IPS-18a (cell line): ENCODE data around the gene VPS39.

Experiments used
- H3K27ac ChIP-seq: one replicate; pipeline ENCODE4 v1.5.1; 2013; ENCODE audit warnings: low read length
- H3K27me3 ChIP-seq: one replicate; pipeline ENCODE4 v1.6.1; 2013; ENCODE audit warnings: mild to moderate bottlenecking, low read length; ENCODE audit not compliant: control insufficient read depth, insufficient read depth
- H3K36me3 ChIP-seq: one replicate; pipeline ENCODE4 v1.6.1; 2013; ENCODE audit warnings: low read depth, low read length; ENCODE audit not compliant: control insufficient read depth
- H3K4me1 ChIP-seq: one replicate; pipeline ENCODE4 v1.6.1; 2013; ENCODE audit warnings: low read depth, low read length; ENCODE audit not compliant: control insufficient read depth
- H3K4me3 ChIP-seq: one replicate; pipeline ENCODE4 v1.5.1; 2013; ENCODE audit warnings: low read length
- H3K9ac ChIP-seq: one replicate; pipeline ENCODE4 v1.6.1; 2013; ENCODE audit warnings: mild to moderate bottlenecking, low read length, moderate library complexity
- H3K9me3 ChIP-seq: one replicate; pipeline ENCODE4 v1.6.1; 2013; ENCODE audit warnings: low read depth, low read length; ENCODE audit not compliant: control insufficient read depth

VPS39 gene

DNA sequence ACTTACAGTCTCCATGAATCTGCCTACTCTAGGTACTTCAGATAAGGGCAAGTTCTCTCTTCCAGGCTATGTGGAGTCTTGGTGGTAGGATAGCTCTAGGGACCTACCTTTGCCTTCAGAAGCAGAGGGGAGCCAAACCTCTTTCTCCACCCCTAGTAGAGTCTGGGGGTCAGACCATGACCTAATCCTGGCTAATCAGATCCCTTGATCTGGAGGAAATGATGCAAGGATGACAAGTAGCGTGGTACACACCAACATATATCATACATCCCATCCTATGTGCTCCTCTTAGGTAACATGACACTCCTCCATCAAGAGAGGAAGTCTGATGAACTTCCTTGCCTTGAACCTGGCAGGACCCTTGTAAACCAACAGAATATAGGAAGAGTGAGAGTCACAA, 36.3 kb downstream of the VPS39 start:
- Histone ChIP-seq H3K27me3 (no peaks in the 10 kb centered on the region), H3K9me3 (no peaks in the 10 kb centered on the region), H3K4me3 (no peak overlapping the region), H3K4me1 (no peaks in the 10 kb centered on the region), H3K36me3 (peaks cover 40% of the 10 kb centered on the region), H3K27ac (no peak overlapping the region), H3K9ac (no peak overlapping the region)

DNA sequence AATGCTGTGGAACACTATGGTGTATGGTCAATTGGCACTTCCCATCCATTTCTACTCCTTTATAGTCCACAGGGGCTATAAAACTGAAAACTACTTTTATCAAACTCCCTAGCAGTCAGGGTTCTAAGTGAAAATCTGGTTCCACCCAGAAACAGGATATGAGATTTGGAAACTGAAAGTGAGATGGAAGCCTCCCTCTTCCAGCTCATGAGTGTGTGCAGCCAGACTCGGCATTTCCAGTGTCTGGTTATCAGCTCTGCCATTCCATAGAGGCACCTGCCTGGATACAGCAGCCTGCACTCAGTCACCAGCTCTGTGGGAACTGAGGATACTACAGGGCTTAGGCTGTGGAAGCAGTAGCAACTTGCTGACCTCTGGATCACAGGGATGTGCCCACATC, 37.0 kb downstream of the VPS39 start:
- Histone ChIP-seq H3K9me3 (no peaks in the 10 kb centered on the region), H3K27me3 (no peaks in the 10 kb centered on the region), H3K36me3 (peaks cover 47% of the 10 kb centered on the region), H3K4me3 (no peak overlapping the region), H3K9ac (no peak overlapping the region), H3K4me1 (no peaks in the 10 kb centered on the region), H3K27ac (no peak overlapping the region)

DNA sequence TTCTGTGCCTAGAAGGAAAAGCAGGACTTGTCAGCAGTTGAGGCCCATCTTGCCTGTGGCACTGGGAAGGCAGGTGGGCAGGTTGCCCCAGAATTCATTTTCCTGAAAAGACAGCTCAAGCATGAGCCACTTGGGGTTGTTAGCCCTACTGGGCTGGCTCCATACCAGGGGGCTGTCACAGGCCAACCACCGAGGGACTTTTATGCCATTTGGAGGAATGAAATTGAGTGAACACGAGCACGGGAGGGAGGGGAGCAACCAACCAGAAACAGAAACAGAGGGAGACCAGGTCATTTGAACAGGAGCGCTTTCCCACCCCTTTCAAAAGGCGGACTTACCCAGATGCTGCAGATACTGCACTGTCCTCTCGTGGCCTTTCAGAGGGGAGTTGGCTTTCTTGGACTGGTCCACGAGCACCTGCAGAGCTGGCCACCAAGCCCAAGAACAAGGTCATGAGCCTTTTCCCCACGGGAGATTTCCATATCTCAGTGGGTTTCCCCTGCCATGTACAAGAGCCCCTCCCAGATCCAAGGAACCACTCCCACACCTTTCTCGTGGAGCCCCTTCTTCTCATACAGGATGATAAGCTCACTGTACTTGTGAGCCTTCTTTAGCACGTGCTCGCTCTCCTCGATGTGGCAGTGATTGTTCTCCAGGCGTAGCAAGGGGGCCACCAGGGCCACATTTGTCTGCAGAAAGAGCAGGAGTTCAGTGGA, 41.7 kb downstream of the VPS39 start:
- Histone ChIP-seq H3K4me3 (no peak overlapping the region), H3K27ac (no peak overlapping the region), H3K9ac (no peak overlapping the region), H3K27me3 (no peaks in the 10 kb centered on the region), H3K36me3 (peaks cover 73% of the 10 kb centered on the region), H3K9me3 (no peaks in the 10 kb centered on the region), H3K4me1 (no peaks in the 10 kb centered on the region)

DNA sequence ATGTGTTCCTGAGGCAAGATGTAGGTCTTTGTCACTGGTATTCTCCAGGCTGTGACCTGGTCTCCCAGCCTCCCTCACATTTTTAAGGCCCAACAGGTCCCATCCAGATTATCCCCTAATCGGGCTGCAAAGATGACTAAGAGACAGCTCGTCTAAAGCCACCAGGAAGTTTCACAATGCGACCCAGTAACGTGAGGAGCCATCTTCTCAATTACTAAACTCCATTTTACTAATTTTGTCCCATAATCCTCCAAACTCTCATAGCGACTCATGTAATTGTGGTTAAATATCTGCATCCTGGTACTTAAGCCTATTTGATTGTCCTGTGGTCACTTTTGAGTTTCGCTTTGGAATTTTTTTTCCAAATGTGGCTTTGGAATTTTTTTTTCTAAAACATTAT, 43.0 kb downstream of the VPS39 start:
- Histone ChIP-seq H3K9me3 (no peaks in the 10 kb centered on the region), H3K9ac (no peak overlapping the region), H3K4me3 (no peak overlapping the region), H3K27me3 (no peaks in the 10 kb centered on the region), H3K4me1 (no peaks in the 10 kb centered on the region), H3K27ac (no peak overlapping the region), H3K36me3 (peaks cover 72% of the 10 kb centered on the region)

DNA sequence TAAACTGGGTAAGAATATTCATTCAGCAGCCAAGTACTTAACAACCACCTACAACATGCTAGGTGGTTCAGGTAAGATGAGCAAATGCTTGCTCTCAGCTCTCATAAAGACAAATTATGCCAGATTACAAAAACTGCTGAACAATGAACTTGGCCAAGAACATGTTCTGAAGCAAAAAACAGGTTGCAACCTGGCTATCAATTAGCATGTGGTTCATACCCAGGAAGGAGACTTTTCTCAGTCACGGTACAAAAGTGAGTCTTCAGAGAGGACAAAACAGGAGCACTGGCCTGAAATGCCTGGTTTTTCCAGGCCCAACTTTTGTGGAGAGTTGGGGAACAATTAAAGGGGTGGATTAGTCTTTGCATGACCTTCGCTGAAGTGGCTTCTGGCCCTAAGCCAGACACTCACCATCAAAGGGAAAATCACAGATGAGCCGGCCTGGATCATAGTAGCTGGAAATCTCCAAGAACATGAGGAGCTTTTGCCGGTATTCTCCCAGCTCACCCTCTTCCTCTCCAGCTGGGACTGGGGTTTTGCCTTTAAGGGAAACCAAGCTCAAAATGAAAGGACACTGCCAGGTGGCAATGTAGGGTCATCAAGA, 44.1 kb downstream of the VPS39 start:
- no peak overlapping the region for H3K9ac ChIP-seq
- no peaks in the 10 kb centered on the region for H3K27me3 ChIP-seq
- no peaks in the 10 kb centered on the region for H3K9me3 ChIP-seq
- H3K4me3 ChIP-seq, result no peak overlapping the region
- H3K4me1 ChIP-seq, result no peaks in the 10 kb centered on the region
- H3K27ac ChIP-seq, result no peak overlapping the region
- peaks cover 80% of the 10 kb centered on the region for H3K36me3 ChIP-seq

DNA sequence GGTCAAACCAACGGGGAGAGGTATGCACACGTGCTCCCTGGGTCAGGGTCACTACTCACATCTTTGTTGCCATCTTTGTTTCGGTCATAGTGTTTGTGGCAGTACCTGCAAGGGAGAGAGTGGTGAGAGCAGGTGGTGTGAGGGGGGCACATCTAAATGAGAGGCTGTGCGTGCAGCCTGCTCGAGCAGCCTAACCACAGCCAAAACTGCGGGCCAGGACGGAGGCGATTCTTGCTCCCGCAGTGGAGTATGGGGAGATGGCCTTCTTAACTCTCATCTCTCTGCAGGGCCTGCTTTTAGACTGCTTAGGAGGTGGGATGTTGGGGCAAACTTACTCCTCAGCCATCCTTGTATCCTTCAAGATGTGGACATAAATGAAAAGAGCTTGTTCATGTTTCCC, 44.8 kb downstream of the VPS39 start:
- H3K4me3 ChIP-seq, result no peak overlapping the region
- H3K9me3 ChIP-seq, result no peaks in the 10 kb centered on the region
- H3K36me3 ChIP-seq, result peaks cover 80% of the 10 kb centered on the region
- no peaks in the 10 kb centered on the region for H3K4me1 ChIP-seq
- no peaks in the 10 kb centered on the region for H3K27me3 ChIP-seq
- H3K9ac ChIP-seq, result no peak overlapping the region
- H3K27ac ChIP-seq, result no peak overlapping the region

DNA sequence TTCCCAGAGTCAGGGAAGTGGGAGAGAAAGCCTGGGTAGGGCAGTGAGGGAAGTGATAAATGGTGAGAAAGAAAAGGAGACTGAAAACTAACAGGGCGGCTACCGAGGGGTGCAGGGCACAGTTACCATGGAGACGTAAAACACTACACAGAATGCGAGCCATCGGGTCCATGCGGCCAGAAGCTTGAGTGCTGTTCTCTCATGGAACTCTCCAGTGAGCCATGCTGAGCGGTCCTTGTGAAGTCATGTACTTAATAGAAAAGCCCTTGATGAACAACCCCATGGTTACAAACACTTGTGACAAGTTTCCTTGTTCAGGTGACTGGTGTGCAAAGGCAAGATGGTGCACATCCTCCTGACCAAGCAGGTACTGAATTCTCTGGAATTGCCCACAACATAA, 48.0 kb downstream of the VPS39 start:
- H3K27me3 ChIP-seq, result no peaks in the 10 kb centered on the region
- no peaks in the 10 kb centered on the region for H3K9me3 ChIP-seq
- H3K36me3 ChIP-seq, result peaks cover 53% of the 10 kb centered on the region
- no peak overlapping the region for H3K27ac ChIP-seq
- no peak overlapping the region for H3K4me3 ChIP-seq
- no peaks in the 10 kb centered on the region for H3K4me1 ChIP-seq
- H3K9ac ChIP-seq, result no peak overlapping the region

DNA sequence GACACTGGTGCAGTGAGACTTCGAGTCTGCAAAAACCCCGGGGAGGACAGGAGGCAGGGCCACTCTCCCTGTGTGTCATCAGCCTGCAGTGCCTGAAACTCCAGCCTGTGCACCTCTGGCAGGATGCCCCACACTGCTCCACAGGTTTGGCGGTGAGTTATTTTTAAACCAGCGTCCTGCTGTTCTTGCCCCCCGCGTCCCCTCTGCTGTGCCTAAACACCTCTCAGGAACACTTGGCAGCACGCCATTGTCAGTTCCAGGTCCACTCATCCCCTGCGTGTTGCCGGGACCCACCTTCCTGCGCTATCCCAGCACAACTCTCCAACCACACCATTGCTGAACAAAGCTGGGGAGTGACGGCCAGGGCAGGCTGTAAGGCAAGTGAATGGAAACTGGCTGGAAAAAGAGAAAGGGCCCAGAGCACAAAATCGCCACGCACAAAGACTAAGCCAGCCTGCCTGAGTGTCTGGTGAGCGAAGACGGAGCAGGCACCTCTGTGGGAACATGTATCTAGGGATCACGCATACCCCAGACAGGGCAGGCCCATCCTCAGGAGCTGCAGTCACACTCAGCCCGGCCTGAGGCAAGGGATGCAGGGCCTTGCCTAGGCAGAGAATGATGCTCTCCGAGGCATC, 48.6 kb downstream of the VPS39 start:
- H3K27me3 ChIP-seq, result no peaks in the 10 kb centered on the region
- H3K4me1 ChIP-seq, result no peaks in the 10 kb centered on the region
- H3K36me3 ChIP-seq, result peaks cover 47% of the 10 kb centered on the region
- no peaks in the 10 kb centered on the region for H3K9me3 ChIP-seq
- H3K27ac ChIP-seq, result no peak overlapping the region
- H3K4me3 ChIP-seq, result no peak overlapping the region
- H3K9ac ChIP-seq, result no peak overlapping the region

DNA sequence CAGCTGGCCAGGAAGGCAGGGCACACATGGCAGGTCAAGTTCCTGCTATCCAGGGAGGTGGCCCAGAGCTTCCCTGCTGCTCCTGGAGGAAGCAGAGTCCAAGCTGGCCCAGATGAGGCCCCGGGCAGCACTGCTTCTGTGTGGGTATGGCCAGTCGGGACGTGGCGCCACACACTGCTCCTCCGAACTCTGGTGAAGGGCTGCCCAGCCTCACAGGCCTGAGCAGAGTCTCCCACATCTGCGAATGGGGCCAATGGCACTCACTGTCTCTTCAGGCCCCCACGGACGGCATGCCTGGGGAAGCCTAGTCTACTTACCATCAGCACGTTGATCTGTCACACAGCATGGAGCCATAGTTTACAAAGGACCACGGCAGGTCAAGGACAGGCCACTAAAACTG, 49.2 kb downstream of the VPS39 start:
- H3K27ac ChIP-seq, result no peak overlapping the region
- H3K36me3 ChIP-seq, result peaks cover 41% of the 10 kb centered on the region

DNA sequence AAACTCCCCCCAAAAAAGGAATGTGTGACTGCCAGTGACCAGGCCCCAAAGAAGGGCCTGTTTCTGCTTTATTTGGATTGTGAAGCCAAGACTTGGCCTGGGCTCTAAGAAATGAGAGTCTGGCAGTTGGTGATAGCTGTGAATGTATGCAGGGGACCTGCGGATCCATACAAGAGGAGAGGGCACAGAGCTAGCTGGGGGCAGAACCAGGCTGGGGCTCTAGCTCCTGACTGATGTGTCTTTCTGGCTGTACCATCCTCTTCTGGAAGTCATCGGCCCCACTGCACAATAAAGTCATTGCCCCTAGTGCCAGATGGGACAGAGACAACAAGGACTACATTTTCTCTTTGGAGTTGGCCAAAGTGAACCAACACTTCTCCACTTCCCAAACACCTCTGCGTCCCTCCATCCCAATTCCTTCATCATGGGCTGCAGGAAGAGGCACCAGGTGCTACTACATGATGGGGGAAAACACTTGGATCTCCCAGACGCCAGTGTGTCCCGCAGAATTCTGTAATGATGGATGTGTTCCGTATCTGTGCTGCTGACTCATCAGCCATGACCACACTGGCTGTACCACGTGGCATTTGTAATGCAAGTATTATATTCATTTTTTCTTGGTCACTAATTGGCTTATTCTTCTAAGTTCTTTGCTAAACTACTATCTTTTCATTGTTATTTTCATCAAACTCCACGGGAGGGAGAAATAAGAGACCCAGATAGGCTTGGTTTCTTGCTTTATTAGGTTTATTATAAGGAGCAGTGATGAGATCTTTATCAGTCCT, 49.9 kb downstream of the VPS39 start:
- peaks cover 36% of the 10 kb centered on the region for H3K36me3 ChIP-seq
- H3K4me3 ChIP-seq, result no peak overlapping the region
- H3K9ac ChIP-seq, result no peak overlapping the region
- no peaks in the 10 kb centered on the region for H3K4me1 ChIP-seq
- no peak overlapping the region for H3K27ac ChIP-seq
- no peaks in the 10 kb centered on the region for H3K9me3 ChIP-seq
- H3K27me3 ChIP-seq, result no peaks in the 10 kb centered on the region

More for the DNA sequence above, 49.2 kb downstream of the VPS39 start:
- no peaks in the 10 kb centered on the region for H3K4me1 ChIP-seq
- no peaks in the 10 kb centered on the region for H3K27me3 ChIP-seq
- no peaks in the 10 kb centered on the region for H3K9me3 ChIP-seq
- no peak overlapping the region for H3K9ac ChIP-seq
- H3K4me3 ChIP-seq, result no peak overlapping the region

DNA sequence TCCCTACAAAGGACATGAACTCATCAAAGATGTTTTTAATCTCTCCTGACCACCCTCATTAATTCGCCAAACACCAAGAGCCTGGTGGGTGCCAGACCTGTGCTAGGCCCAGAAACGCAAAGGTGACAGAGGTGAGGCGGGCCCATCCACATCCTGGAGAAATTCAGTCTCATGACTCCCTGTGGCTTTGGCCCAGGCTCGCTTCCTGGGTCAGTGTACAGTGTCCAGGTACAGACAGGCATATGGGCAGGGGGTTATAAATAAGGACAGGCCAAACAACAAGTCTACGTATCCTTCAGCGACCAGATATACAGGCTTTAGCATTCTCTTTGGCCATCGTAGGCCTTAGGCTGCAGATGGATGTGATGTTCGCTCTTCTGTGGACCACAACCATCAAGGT, 50.7 kb downstream of the VPS39 start:
- no peak overlapping the region for H3K27ac ChIP-seq
- no peak overlapping the region for H3K9ac ChIP-seq
- H3K9me3 ChIP-seq, result no peaks in the 10 kb centered on the region
- H3K27me3 ChIP-seq, result no peaks in the 10 kb centered on the region
- no peaks in the 10 kb centered on the region for H3K4me1 ChIP-seq
- peaks cover 28% of the 10 kb centered on the region for H3K36me3 ChIP-seq
- H3K4me3 ChIP-seq, result no peak overlapping the region
